Chondrocyte (in vitro differentiated cells): Measurements from ENCODE around the gene DDIT4. TPM values are rescaled to one million over a fixed set of nuclear protein-coding genes. Genes with fewer than 3 reads are reported as not detected.
A peak's percentile ranks its signal among the peaks of the same experiment; 100 is the strongest.

Experiments
- DNase-seq: peaks from one replicate; pipeline ENCODE4 v3.0.0; 2021; ENCODE audit warnings: mixed read lengths, low spot score
- H3K27ac Mint-ChIP-seq: one replicate; pipeline ENCODE4 v1.8.0; 2021; ENCODE audit warnings: mild to moderate bottlenecking, moderate library complexity, mixed read lengths; ENCODE audit not compliant: unreplicated experiment
- H3K27me3 Mint-ChIP-seq: 2 replicates; pipeline ENCODE4 v1.8.0; 2021; ENCODE audit warnings: low read depth, mixed read lengths
- H3K36me3 Mint-ChIP-seq: 2 replicates; pipeline ENCODE4 v1.8.0; 2021; ENCODE audit warnings: low read depth, mixed read lengths
- H3K4me1 Mint-ChIP-seq: 2 replicates; pipeline ENCODE4 v1.8.0; 2021; ENCODE audit warnings: low read depth, mild to moderate bottlenecking, mixed read lengths
- H3K4me3 Mint-ChIP-seq: one replicate; pipeline ENCODE4 v1.8.0; 2021; ENCODE audit warnings: mild to moderate bottlenecking, moderate library complexity, mixed read lengths; ENCODE audit not compliant: unreplicated experiment
- H3K9me3 Mint-ChIP-seq: 2 replicates; pipeline ENCODE4 v1.8.0; 2021; ENCODE audit warnings: low read depth, mixed read lengths
- CTCF ChIP-seq: fragments of 200-600 bp; sonication (generic); IDR thresholded peaks from 2 replicates; pipeline ENCODE4 v1.5.0; 2021; ENCODE audit warnings: antibody characterized with exemption, mild to moderate bottlenecking, moderate library complexity
- total RNA-seq: library from RNA; stranded (reverse); gene quantifications from 3 replicates; pipeline ENCODE4 v1.2.1, GENCODE V29; 2021

Gene DDIT4
- total RNA-seq, 1 donor from 2014 or later: 241 TPM

GRCh38 chr10:72309290-72310240 lies 35.8 kb downstream of the DDIT4 start:
- H3K4me3 Mint-ChIP-seq: no peak overlapping the region
- DNase-seq: no peak
- no peaks in the 10 kb centered on the region for H3K27me3 Mint-ChIP-seq
- H3K4me1 Mint-ChIP-seq: peaks cover 29% of the 10 kb centered on the region
- TF ChIP-seq CTCF: no peak
- no peaks in the 10 kb centered on the region for H3K36me3 Mint-ChIP-seq
- peak overlapping the region; percentile 46 for H3K27ac Mint-ChIP-seq
- no peaks in the 10 kb centered on the region for H3K9me3 Mint-ChIP-seq

GRCh38 chr10:72310241-72310633 lies 36.5 kb downstream of the DDIT4 start:
- H3K9me3 Mint-ChIP-seq: no peaks in the 10 kb centered on the region
- H3K36me3 Mint-ChIP-seq: no peaks in the 10 kb centered on the region
- H3K4me3 Mint-ChIP-seq: no peak overlapping the region
- DNase-seq: no peak
- TF ChIP-seq CTCF: no peak
- H3K4me1 Mint-ChIP-seq: peaks cover 33% of the 10 kb centered on the region
- H3K27ac Mint-ChIP-seq: peak overlapping the region; percentile 3
- no peaks in the 10 kb centered on the region for H3K27me3 Mint-ChIP-seq

- no peak overlapping the region for H3K4me3 Mint-ChIP-seq
- H3K9me3 Mint-ChIP-seq: no peaks in the 10 kb centered on the region
- H3K4me1 Mint-ChIP-seq: peaks cover 37% of the 10 kb centered on the region
- DNase-seq: no peak
- H3K27ac Mint-ChIP-seq: peak overlapping the region; percentile 3
- no peaks in the 10 kb centered on the region for H3K27me3 Mint-ChIP-seq
- TF ChIP-seq CTCF: no peak
- no peaks in the 10 kb centered on the region for H3K36me3 Mint-ChIP-seq
These were observed 36.9 kb downstream of the DDIT4 start for GRCh38 chr10:72310636-72311035.

GRCh38 chr10:72311667-72312066 lies 37.9 kb downstream of the DDIT4 start:
- no peak overlapping the region for H3K27ac Mint-ChIP-seq
- no peak for DNase-seq
- H3K36me3 Mint-ChIP-seq: no peaks in the 10 kb centered on the region
- no peaks in the 10 kb centered on the region for H3K9me3 Mint-ChIP-seq
- no peak for TF ChIP-seq CTCF
- no peaks in the 10 kb centered on the region for H3K27me3 Mint-ChIP-seq
- H3K4me1 Mint-ChIP-seq: peaks cover 47% of the 10 kb centered on the region
- no peak overlapping the region for H3K4me3 Mint-ChIP-seq

- TF ChIP-seq CTCF: no peak
These were observed 39.2 kb downstream of the DDIT4 start for GRCh38 chr10:72312865-72313391.

More at GRCh38 chr10:72312865-72313391, 39.2 kb downstream of the DDIT4 start:
- H3K4me1 Mint-ChIP-seq: peaks cover 54% of the 10 kb centered on the region
- H3K9me3 Mint-ChIP-seq: no peaks in the 10 kb centered on the region
- H3K27ac Mint-ChIP-seq: no peak overlapping the region
- no peak overlapping the region for H3K4me3 Mint-ChIP-seq
- no peaks in the 10 kb centered on the region for H3K27me3 Mint-ChIP-seq
- DNase-seq: no peak
- H3K36me3 Mint-ChIP-seq: no peaks in the 10 kb centered on the region
